ENCODE results near the gene ZNF444. TPM values are rescaled to one million over a fixed set of nuclear protein-coding genes. Genes with fewer than 3 reads are reported as not detected.

The ZNF444 gene
- total and polyA plus RNA-seq, 9 donors = 7.3 to 48.2 (median 35.2) TPM

DNA sequence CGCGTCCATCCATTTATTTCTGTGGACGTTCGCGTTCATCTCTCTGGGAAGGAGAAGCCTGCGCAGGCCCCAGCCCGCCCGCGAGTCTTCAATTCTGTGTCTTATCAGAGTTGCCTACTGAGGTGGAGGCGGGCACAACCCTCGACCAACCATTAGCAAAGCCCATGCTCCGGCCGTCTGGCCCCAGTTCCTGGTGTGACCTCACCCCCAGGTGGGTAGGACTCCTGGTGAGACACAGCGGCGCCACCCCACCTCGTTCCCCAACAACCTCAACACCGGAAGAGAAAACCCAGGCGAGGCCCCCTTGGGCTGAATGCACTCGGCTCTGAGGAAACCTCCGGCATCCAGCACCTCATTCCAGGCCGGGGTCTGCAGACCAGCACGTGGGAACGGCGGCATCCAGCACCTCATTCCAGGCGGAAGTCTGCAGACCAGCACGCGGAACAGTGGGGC lies 34.7 kb upstream of the ZNF444 start:
- Histone ChIP-seq H3K4me1 (ENCODE audit: insufficient read depth) (peaks cover 33% of the 10 kb centered on the region), H3K4me3 (no peak overlapping the region), H3K9me3 (no peaks in the 10 kb centered on the region), H3K27me3 (no peaks in the 10 kb centered on the region), H3K27ac (no peak overlapping the region), H3K36me3 (no peaks in the 10 kb centered on the region)
- TF ChIP-seq POLR2A (IDR thresholded peaks at IDR 0.05) = no peak
- TF ChIP-seq, protein P1, sequence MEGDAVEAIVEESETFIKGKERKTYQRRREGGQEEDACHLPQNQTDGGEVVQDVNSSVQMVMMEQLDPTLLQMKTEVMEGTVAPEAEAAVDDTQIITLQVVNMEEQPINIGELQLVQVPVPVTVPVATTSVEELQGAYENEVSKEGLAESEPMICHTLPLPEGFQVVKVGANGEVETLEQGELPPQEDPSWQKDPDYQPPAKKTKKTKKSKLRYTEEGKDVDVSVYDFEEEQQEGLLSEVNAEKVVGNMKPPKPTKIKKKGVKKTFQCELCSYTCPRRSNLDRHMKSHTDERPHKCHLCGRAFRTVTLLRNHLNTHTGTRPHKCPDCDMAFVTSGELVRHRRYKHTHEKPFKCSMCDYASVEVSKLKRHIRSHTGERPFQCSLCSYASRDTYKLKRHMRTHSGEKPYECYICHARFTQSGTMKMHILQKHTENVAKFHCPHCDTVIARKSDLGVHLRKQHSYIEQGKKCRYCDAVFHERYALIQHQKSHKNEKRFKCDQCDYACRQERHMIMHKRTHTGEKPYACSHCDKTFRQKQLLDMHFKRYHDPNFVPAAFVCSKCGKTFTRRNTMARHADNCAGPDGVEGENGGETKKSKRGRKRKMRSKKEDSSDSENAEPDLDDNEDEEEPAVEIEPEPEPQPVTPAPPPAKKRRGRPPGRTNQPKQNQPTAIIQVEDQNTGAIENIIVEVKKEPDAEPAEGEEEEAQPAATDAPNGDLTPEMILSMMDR (IDR thresholded peaks at IDR 0.05) = no peak
- TF ChIP-seq EP300 (IDR thresholded peaks at IDR 0.05) = no peak
- 87 to 89% (median 88%) methylated on average over 27 of the region's 27 CpGs for WGBS, 3 donors
- DNase-seq = no peak
- intact Hi-C loops (cut with DNase I) = loop anchor here in 2 of 4 donors (5.0 kb wide), 2 partner anchors 36 to 51 kb away; partner anchors contain the start of gene ZNF444 (in 1 of the 2)

DNA sequence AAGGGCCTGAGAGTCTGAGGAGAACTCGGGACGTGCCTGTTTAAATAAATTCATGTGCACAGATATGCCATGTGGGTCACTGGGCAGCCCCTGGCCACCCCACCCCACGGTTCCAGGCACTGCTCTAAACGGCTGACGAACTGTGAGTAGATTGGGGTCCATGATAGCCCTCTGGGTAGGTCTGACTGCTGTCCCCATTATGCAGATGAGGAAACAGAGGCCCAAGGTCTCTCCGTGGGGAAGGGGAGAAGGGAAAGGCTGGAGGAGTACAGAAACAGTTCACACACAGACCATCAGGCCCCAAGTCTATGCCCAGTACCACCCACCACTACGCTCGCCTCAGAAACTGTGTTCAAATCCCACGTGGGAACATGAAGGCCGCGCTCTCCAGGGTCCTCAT lies 34.1 kb upstream of the ZNF444 start:
- no peak for DNase-seq
- WGBS, 3 donors = 86 to 90% (median 90%) methylated on average over 11 of the region's 11 CpGs
- peaks cover 36% of the 10 kb centered on the region for H3K4me1 ChIP-seq (ENCODE audit: insufficient read depth)
- intact Hi-C loops (cut with DNase I) = loop anchor here in 2 of 4 donors (5.0 kb wide), 2 partner anchors 35 to 50 kb away; partner anchors contain the start of gene ZNF444 (in 1 of the 2)
- H3K27me3 ChIP-seq = no peaks in the 10 kb centered on the region
- no peak overlapping the region for H3K4me3 ChIP-seq
- TF ChIP-seq EP300 (IDR thresholded peaks at IDR 0.05) (no peak), POLR2A (IDR thresholded peaks at IDR 0.05) (no peak)
- TF ChIP-seq, protein P1 (IDR thresholded peaks at IDR 0.05) = no peak
- no peak overlapping the region for H3K27ac ChIP-seq
- H3K9me3 ChIP-seq = no peaks in the 10 kb centered on the region
- no peaks in the 10 kb centered on the region for H3K36me3 ChIP-seq

DNA sequence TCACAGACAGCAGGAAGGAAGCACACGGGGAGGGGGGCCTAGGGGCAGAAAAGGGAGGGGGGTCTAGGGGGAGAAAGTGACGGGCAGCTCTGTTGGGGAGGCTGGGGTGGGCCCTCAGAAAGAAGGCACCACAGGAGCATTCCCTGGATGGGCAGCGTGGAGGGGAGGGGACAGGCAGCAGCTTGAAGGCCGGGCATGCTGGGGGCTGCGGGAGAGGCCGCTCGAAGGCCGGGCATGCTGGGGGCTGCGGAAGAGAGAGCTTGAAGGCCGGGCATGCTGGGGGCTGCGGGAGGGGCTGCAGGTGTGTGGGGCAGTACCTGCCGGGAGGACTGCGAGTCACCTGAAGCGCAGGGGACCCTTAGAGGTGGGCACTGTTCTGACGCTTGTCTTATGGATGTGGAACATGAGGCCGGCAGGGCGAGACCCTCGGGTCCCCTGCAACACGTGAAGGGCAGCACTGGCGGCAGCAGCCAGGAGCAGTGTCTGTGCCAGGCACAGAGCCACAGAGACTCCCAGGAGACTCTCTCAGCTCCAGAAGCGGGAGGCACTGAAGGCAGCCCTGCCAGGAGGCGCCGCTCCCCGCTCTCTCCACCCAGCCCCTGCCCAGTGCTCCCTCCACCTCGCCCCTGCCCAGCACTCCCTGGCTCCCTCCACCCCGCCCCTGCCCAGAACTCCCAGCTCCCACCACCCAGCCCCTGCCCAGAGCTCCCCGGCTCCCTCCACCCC lies 33.3 kb upstream of the ZNF444 start:
- 70 to 78% (median 77%) methylated on average over 26 to 27 of the region's 27 CpGs for WGBS, 3 donors
- no peak overlapping the region for H3K27ac ChIP-seq
- no peak overlapping the region for H3K4me3 ChIP-seq
- DNase-seq = no peak
- no peaks in the 10 kb centered on the region for H3K9me3 ChIP-seq
- H3K27me3 ChIP-seq = no peaks in the 10 kb centered on the region
- TF ChIP-seq EP300 (IDR thresholded peaks at IDR 0.05) = no peak
- TF ChIP-seq POLR2A (IDR thresholded peaks at IDR 0.05) = no peak
- TF ChIP-seq, protein P1 (IDR thresholded peaks at IDR 0.05) = no peak
- intact Hi-C loops (cut with DNase I) = loop anchor here in 2 of 4 donors (5.0 kb wide), 2 partner anchors 35 to 50 kb away; partner anchors contain the start of gene ZNF444 (in 1 of the 2)
- peaks cover 38% of the 10 kb centered on the region for H3K4me1 ChIP-seq (ENCODE audit: insufficient read depth)
- no peaks in the 10 kb centered on the region for H3K36me3 ChIP-seq

DNA sequence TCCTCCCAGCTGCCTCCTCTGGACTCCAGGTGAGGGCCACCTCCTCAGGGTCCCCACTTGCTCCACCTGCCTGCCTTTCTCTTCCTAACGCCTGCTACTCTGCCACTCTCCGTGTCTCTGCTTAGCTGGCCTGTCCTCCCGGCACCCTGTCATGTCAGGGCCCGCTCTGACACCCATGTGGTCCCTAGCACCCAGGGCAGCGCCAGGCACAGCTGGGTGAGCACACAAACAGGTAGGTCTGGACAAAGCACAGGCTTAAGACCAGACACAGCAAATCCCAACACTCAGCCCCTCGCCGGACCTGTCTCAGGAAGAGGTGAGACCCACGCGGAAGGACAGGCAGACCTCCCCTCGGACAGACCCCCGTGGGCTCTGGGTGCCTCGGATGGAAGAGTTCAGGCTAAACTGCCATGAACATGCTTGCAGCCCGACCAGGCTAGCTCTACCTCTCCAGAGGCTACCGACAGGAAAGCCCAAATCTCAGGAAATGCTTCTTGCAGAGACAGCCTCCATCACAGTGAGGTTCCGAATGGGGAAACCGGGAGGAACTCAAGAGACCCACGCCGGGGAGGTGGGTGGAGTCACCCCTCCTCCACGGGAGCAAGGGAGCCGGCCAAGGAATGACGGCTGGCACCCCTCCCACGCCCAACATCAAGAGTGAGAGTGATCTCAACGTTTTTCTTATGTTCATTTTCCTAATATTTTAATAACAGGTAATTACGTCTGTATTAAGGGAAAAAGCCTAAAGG lies 32.5 kb upstream of the ZNF444 start:
- 23 to 29% (median 29%) methylated on average over 22 to 24 of the region's 24 CpGs for WGBS, 3 donors
- H3K4me1 ChIP-seq (ENCODE audit: insufficient read depth) = peaks cover 40% of the 10 kb centered on the region
- H3K4me3 ChIP-seq = peak overlapping the region; percentile 11
- H3K27me3 ChIP-seq = no peaks in the 10 kb centered on the region
- no peaks in the 10 kb centered on the region for H3K36me3 ChIP-seq
- intact Hi-C loops (cut with DNase I) = loop anchor here in 2 of 4 donors (5.0 kb wide), 2 partner anchors 34 to 49 kb away; partner anchors contain the start of gene ZNF444 (in 1 of the 2)
- peak overlapping the region in 1 of 2 donors; percentile 11 for H3K27ac ChIP-seq
- TF ChIP-seq, protein P1 (IDR thresholded peaks at IDR 0.05) = no peak
- TF ChIP-seq EP300 (IDR thresholded peaks at IDR 0.05) (no peak), POLR2A (IDR thresholded peaks at IDR 0.05) (no peak)
- DNase-seq = peak; percentile 64 to 76 (median 72)
- H3K9me3 ChIP-seq = no peaks in the 10 kb centered on the region
